ENCODE data around the gene NPC1L1.

- no peak for TF ChIP-seq POLR2A (IDR thresholded peaks at IDR 0.05; ENCODE audit: borderline replicate concordance, extremely low read depth, insufficient read depth, insufficient read length)
- TF ChIP-seq CTCF (IDR thresholded peaks at IDR 0.05 in 2 of 3, conservative IDR thresholded peaks at IDR 0.05 in 1 of 3; ENCODE audit: borderline replicate concordance in 1 of 3, insufficient read depth in 1 of 3, low read depth in 2 of 3, low read length in 2 of 3): no peak
- no peak for TF ChIP-seq POLR2AphosphoS5 (IDR thresholded peaks at IDR 0.05; ENCODE audit: low read depth, low read length)
- TF ChIP-seq REST (IDR thresholded peaks at IDR 0.05; ENCODE audit: low read depth): no peak
- no peak for TF ChIP-seq EZH2 (IDR thresholded peaks at IDR 0.05)
- TF ChIP-seq EZH2phosphoT487 (IDR thresholded peaks at IDR 0.05; ENCODE audit: borderline replicate concordance): no peak
- no peak for TF ChIP-seq ZBTB33 (IDR thresholded peaks at IDR 0.05; ENCODE audit: extremely low read depth, insufficient replicate concordance, low read length)
- TF ChIP-seq CBX3 (IDR thresholded peaks at IDR 0.05; ENCODE audit: low read depth): no peak
Measured at GRCh38 chr7:44561481-44561880, 20.4 kb upstream of the NPC1L1 start.

Data from HCT116 (cell line).